ENCODE results near the gene GRID2. TPM values are rescaled to one million over a fixed set of nuclear protein-coding genes. Genes with fewer than 3 reads are reported as not detected.

Gene GRID2
- total RNA-seq, 4 donors from 2014 or later, result not detected

DNA sequence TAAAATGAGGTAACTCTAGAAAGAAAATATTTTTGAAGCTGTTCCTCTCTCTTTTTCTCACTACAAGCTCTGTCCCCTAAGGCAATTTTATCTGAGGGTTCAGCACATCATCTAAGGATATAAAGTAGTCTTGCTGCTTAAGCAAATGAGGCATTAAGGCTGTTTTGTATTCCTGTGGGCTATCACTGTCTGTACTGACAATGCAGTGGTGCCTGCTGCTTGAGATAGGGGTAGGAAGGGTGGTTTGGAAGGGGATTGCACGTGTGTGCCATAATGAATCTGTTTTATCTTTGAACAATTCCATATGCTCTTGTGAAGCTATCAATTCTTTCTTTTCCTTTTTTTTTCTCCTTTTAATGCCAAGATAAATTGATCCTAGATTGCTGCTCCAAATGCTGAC is 1396.8 kb downstream of the GRID2 start:
- TF ChIP-seq, protein P1, sequence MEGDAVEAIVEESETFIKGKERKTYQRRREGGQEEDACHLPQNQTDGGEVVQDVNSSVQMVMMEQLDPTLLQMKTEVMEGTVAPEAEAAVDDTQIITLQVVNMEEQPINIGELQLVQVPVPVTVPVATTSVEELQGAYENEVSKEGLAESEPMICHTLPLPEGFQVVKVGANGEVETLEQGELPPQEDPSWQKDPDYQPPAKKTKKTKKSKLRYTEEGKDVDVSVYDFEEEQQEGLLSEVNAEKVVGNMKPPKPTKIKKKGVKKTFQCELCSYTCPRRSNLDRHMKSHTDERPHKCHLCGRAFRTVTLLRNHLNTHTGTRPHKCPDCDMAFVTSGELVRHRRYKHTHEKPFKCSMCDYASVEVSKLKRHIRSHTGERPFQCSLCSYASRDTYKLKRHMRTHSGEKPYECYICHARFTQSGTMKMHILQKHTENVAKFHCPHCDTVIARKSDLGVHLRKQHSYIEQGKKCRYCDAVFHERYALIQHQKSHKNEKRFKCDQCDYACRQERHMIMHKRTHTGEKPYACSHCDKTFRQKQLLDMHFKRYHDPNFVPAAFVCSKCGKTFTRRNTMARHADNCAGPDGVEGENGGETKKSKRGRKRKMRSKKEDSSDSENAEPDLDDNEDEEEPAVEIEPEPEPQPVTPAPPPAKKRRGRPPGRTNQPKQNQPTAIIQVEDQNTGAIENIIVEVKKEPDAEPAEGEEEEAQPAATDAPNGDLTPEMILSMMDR (IDR thresholded peaks at IDR 0.05), result no peak
- ATAC-seq (ENCODE audit: low FRiP score) (no peak), DNase-seq (ENCODE audit: low spot score) (no peak)

DNA sequence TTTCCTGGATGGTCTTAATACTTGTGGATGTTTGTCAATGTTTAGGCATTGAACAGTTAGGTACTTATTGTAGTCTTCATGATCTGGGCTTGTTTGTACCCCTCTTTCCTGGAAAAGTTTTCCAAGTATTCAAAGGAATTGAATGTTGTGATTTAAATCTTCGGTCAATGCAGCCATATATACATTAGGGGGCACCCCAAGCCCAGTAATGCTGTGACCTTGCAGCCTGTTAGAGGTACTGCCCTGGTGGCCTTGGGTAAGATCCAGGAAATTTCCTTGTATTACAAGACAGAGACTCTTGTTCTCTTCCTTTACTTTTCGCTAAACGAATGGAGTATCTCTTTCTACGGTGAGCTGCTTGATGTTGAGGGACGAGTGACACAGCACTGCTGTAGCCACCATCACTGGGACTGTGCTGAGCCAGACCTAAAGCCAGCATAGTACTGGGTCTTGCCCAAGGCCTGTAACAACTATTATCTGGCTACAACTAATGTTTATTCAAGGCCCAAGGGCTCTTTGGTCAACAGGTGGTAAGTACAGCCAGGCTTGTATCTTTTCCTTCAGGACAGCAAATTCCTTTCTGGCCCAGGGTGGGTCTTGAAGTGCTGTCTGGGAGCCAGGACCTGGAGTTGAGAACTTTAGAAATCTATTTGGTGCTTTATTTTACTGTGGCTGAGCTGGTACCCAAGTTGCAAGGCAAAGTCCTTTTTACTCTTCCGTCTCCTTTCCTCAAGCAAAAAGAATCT is 1406.5 kb downstream of the GRID2 start:
- TF ChIP-seq, protein P1 (IDR thresholded peaks at IDR 0.05), result no peak
- DNase-seq (ENCODE audit: low spot score) (no peak), ATAC-seq (ENCODE audit: low FRiP score) (no peak)

DNA sequence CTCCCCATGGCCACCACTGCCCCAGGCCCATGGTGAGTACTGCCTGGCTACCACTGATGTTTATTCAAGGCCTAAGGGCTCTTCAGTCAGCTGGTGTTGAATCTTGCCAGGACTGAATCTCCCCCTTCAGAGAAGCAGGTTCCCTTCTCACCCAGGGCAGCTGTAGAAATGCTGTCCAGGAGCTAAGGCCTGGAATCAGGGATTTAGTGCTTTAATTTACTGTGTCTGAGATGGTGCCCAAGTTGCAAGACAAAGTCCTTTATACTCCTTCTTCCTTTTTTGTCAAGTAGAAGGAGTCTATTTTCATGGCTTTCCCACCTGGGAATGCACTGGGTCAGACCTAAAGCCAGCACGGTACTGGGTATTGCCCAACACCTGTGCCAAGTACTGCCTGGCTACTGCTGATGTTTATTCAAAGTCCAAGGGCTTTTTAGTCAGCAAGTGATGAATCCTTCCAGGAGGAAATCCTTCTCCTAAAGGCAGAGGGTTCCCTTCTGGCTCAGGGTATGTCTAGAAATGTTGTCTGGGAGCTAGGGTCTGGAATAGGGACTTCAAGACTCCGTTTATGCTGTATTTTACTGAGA is 1407.2 kb downstream of the GRID2 start:
- TF ChIP-seq, protein P1 (IDR thresholded peaks at IDR 0.05), result no peak
- no peak for ATAC-seq (ENCODE audit: low FRiP score)
- DNase-seq (ENCODE audit: low spot score), result no peak

DNA sequence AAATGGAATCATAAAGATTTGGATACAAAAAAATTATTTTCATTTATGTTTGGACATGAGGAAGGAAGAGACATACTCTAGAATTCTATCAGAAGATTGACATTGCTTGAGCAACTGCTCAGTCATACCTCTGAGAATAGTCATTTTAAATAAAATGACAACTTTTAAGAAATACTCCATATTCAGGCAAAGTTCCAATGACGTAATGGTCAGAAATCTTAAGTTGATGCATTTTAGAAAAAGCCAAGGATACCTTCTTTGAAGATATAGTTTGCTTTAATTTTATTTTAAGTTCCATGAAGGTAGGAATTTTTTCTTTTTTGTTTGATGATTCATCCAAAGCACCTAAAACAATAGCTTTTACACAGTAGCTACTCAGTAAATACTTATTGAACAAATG is 1414.5 kb downstream of the GRID2 start:
- ATAC-seq (ENCODE audit: low FRiP score) (no peak), DNase-seq (ENCODE audit: low spot score) (no peak)
- TF ChIP-seq, protein P1 (IDR thresholded peaks at IDR 0.05), result no peak

DNA sequence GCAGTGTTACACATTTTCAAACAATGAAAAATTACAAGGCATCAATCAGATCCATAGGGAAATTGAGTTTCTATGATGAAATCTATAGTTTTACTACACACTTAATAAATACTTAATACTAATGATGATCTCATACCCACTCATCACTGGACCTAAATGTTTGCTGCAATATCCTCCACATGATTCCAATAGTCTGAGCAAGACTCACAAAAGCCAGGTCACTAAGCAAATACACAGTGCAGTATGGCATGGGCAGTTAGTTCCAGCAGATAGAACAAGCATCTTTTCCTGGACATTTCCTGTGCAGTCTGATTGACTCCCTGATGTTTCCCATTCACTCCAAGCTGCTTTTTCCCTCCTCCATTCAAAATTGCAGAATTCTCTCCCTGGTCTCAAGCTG is 1415.8 kb downstream of the GRID2 start:
- TF ChIP-seq, protein P1 (IDR thresholded peaks at IDR 0.05), result no peak
- no peak for ATAC-seq (ENCODE audit: low FRiP score)
- DNase-seq (ENCODE audit: low spot score), result no peak

DNA sequence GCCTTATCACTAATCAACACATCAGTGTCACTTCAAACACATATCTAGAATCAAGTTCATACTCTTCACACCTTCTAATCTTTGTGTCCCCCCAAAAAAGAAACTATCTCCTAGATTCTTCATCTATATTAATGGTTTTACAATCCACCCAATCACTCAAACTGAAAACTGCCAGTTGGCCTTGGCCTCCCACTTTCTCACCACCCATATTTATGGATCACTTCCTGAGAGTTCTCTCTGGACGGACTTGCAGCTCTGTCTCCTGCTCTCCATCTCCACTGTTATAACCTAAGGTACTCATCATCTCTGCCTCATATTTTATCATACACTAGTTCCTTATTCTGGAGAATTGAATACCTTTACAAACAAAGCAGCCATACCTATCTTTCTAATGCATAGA is 1418.7 kb downstream of the GRID2 start:
- TF ChIP-seq, protein P1 (IDR thresholded peaks at IDR 0.05), result no peak
- ATAC-seq (ENCODE audit: low FRiP score) (no peak), DNase-seq (ENCODE audit: low spot score) (no peak)

DNA sequence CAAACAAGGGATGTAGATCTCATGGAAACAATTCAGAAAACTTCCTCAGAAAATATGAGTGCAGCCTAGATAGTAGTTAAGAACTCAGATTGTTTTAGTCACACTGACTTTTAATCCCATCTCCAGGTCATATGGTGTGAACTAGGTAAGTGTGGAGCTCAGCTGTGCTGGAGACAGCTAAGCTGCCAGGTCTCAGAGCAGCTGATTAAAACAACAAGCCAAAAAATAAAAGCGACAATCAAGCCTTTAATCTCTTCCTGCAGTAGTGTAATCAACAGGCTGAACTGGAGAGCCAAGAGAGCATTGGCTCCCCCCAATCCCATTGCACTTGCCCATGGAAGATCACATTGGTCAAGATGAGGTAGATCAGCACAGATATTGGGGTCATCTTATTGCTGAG is 1426.5 kb downstream of the GRID2 start:
- ATAC-seq (ENCODE audit: low FRiP score), result no peak
- TF ChIP-seq, protein P1 (IDR thresholded peaks at IDR 0.05), result no peak

More for the DNA sequence above, 1426.5 kb downstream of the GRID2 start:
- no peak for DNase-seq (ENCODE audit: low spot score)

Data from omental fat pad (tissue), 4 donors.